ENCODE data around the gene FKRP. TPM values are rescaled to one million over a fixed set of nuclear protein-coding genes. Genes with fewer than 3 reads are reported as not detected.

Gene FKRP
- total RNA-seq, 1 experiment from 2014 or later: 24.1 TPM

GRCh38 chr19:46739290-46739771, 6.5 kb upstream of the FKRP start:
- no peak for DNase-seq (ENCODE audit: low spot score)
- CTCF ChIA-PET: interaction anchor here (0.9 to 1.6 kb wide), 3 partner anchors 10 to 28 kb away, joined by 3 to 6 read pairs (median 3); no protein-coding TSS in a partner anchor
- H3K4me1 Mint-ChIP-seq: peaks cover 29% of the 10 kb centered on the region
- peaks cover 22% of the 10 kb centered on the region for H3K36me3 Mint-ChIP-seq
- H3K9me3 Mint-ChIP-seq: no peaks in the 10 kb centered on the region
- H3K4me3 Mint-ChIP-seq: no peak overlapping the region
- no peak for TF ChIP-seq OVOL2 (CRISPR knock-in tag; IDR thresholded peaks at IDR 0.05; ENCODE audit: borderline replicate concordance)
- TF ChIP-seq ZNF512 (CRISPR knock-in tag; IDR thresholded peaks at IDR 0.05; ENCODE audit: borderline replicate concordance): no peak
- no peak for TF ChIP-seq ZSCAN18 (CRISPR knock-in tag; IDR thresholded peaks at IDR 0.05)
- no peak for TF ChIP-seq EMX1 (CRISPR knock-in tag; IDR thresholded peaks at IDR 0.05)
- TF ChIP-seq E2F4 (CRISPR knock-in tag; IDR thresholded peaks at IDR 0.05; ENCODE audit: borderline replicate concordance, low read depth): no peak
- no peak for TF ChIP-seq HMGA2 (CRISPR knock-in tag; IDR thresholded peaks at IDR 0.05)
- TF ChIP-seq GABPB1 (CRISPR knock-in tag; IDR thresholded peaks at IDR 0.05): no peak
- no peak for TF ChIP-seq ZMAT4 (CRISPR knock-in tag; IDR thresholded peaks at IDR 0.05)
- TF ChIP-seq RELA (CRISPR knock-in tag; IDR thresholded peaks at IDR 0.05; ENCODE audit: borderline replicate concordance): no peak
- no peak for TF ChIP-seq ATF3 (CRISPR knock-in tag; conservative IDR thresholded peaks at IDR 0.05)
- peak overlapping the region; percentile 34 for H3K27ac Mint-ChIP-seq
- POLR2A ChIA-PET: no interaction called here
- ATAC-seq: no peak
- H3K27me3 Mint-ChIP-seq (ENCODE audit: low read depth): no peaks in the 10 kb centered on the region

GRCh38 chr19:46741447-46741846, 4.4 kb upstream of the FKRP start:
- Mint-ChIP-seq H3K4me3 (no peak overlapping the region), H3K36me3 (peaks cover 17% of the 10 kb centered on the region), H3K27me3 (ENCODE audit: low read depth) (no peaks in the 10 kb centered on the region), H3K27ac (peak overlapping the region; percentile 43; the same call in 1 of the 2 replicates), H3K9me3 (no peaks in the 10 kb centered on the region), H3K4me1 (peaks cover 39% of the 10 kb centered on the region)
- no peak for DNase-seq (ENCODE audit: low spot score)
- ChIA-PET POLR2A (interaction anchor here (0.8 to 1.2 kb wide), 4 partner anchors 25 to 141 kb away, joined by 3 to 5 read pairs (median 3); partner anchors contain the start of genes CALM3 and PRKD2), CTCF (interaction anchor here (0.9 to 2.3 kb wide), 8 partner anchors 12 to 124 kb away, joined by 3 to 26 read pairs (median 6); no protein-coding TSS in a partner anchor)
- TF ChIP-seq TEAD1 (CRISPR knock-in tag; IDR thresholded peaks at IDR 0.05): no peak
- TF ChIP-seq JUN (CRISPR knock-in tag; IDR thresholded peaks at IDR 0.05): no peak
- TF ChIP-seq CDX4 (CRISPR knock-in tag; IDR thresholded peaks at IDR 0.05; ENCODE audit: borderline replicate concordance): no peak
- TF ChIP-seq FOXP4 (CRISPR knock-in tag; IDR thresholded peaks at IDR 0.05): no peak
- no peak for TF ChIP-seq ELF4 (CRISPR knock-in tag; IDR thresholded peaks at IDR 0.05; ENCODE audit: low read depth)
- TF ChIP-seq ZNF423 (CRISPR knock-in tag; IDR thresholded peaks at IDR 0.05): no peak
- no peak for TF ChIP-seq ZNF512 (CRISPR knock-in tag; IDR thresholded peaks at IDR 0.05; ENCODE audit: borderline replicate concordance)
- no peak for TF ChIP-seq CBFB (CRISPR knock-in tag; IDR thresholded peaks at IDR 0.05; ENCODE audit: low read depth)
- no peak for TF ChIP-seq SP1 (CRISPR knock-in tag; conservative IDR thresholded peaks at IDR 0.05)
- no peak for TF ChIP-seq ATF3 (CRISPR knock-in tag; conservative IDR thresholded peaks at IDR 0.05)
- no peak for TF ChIP-seq MLX (CRISPR knock-in tag; IDR thresholded peaks at IDR 0.05)
- no peak for TF ChIP-seq ZBTB43 (CRISPR knock-in tag; IDR thresholded peaks at IDR 0.05)
- no peak for TF ChIP-seq HMGA2 (CRISPR knock-in tag; IDR thresholded peaks at IDR 0.05)
- no peak for TF ChIP-seq SOX15 (CRISPR knock-in tag; IDR thresholded peaks at IDR 0.05)
- peak; percentile 8; the same call in 1 of the 2 replicates for ATAC-seq
